Left hindlimb (tissue), 1 donor: ENCODE data around the gene TOMM20L.

ENCODE experiments used
- DNase-seq: peaks from one replicate; pipeline ENCODE4 v3.0.0-alpha.2; 2018

TOMM20L gene

DNA sequence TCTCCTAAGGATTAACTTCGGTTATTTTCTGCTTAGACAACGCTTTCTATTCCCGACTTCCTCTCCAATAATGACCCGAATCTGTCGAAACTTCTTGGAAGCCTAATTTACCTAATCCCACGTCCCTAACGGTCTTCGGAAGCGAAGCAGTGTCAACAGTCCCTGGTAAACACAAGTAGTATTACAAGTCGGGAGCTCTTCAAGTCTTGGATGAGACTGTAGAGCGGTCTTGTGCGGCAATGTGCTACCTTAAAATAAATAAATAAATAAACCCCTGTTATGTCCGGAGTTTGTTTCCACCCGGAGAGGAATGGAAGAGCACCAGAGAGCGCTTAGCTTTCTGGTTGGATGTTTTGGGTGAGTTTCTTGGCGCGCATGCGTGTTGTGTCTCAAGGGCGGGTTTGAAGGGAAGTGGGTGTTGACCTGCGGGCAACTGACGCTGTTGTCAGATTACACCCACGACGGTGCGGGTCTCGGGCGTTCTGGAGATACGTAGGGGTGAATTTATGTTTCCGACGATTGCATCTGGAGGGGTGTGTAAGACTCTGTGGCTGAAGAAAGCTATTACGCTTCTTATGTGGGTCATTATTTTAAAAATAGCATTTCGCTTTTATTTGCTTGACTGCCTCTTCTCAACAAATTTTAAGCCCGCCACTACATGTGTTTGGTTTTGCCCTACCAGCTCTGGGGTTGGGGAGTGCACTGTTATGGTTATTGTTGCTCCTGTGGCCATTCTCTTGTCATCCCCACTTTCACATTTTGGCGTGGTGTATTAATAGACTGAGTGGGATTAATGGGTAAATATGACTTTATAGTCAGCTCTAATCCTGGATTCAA, 31.8 kb downstream of the TOMM20L start, which contains the start of the genes KIAA0586 and TIMM9:
Gene KIAA0586, plus strand, starts transcription at position 439 of the 837 bp plus-strand sequence. CDS start 546 bp downstream, outside the sequence.
Gene TIMM9, minus strand, starts transcription at position 251 of the 837 bp plus-strand sequence. CDS start 15,586 bp downstream, outside the sequence.
- peak; percentile 98 for DNase-seq

GRCh38 chr14:58428118-58428683, 32.5 kb downstream of the TOMM20L start:
- DNase-seq: no peak

GRCh38 chr14:58430156-58430555, 34.4 kb downstream of the TOMM20L start:
- no peak for DNase-seq

- no peak for DNase-seq
Observed at GRCh38 chr14:58439476-58439875, 43.7 kb downstream of the TOMM20L start.

DNA sequence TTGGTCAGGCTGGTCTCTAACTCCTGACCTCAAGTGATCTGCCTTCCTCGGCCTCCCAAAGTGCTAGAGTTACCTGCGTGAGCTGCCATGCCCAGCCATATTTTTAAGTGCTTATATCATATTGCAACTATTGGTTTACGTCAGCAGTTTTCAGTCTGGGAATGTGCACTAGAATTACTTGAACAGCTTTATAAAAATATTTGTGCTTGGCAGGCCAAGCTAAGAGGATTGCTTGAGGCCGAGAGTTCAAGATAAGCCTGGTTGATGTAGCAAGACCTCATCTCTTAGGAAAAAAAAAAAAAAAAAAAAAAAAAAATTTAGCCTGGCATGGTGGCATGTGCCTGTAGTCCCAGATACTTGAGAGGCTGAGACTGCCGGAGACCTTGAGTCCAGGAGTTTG, 48.9 kb downstream of the TOMM20L start:
- no peak for DNase-seq

- no peak for DNase-seq
Observed at GRCh38 chr14:58455593-58456265, 60.0 kb downstream of the TOMM20L start.
